Measurements from ENCODE around the gene GLI3. TPM values are rescaled to one million over a fixed set of nuclear protein-coding genes. Genes with fewer than 3 reads are reported as not detected.

The GLI3 gene
- total and polyA plus RNA-seq, 3 experiments from 2014 or later: 0.16 to 0.46 (median 0.44) TPM

DNA sequence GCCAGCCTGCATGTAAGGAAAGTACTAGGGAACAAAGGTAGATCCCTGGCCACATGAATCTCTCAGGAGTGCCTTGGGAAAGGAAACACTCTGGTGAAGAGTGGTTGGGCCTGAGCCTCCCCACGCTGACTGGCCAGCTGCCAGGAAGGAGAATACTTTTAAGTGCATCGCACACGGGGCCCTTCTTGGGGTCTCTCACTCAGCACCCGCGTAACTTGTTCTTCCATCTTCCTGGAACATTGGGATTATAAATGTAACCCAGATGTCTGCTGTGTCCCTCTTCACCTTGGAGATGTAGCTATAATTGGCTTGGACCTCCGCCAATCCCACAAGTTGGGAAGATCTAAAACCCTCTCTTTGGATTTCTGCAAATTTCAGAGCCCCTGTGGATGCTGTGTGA is 4.4 kb upstream of the GLI3 start:
- POLR2A ChIA-PET: no interaction called here
- Mint-ChIP-seq H3K4me1 (peaks cover 5 to 11% (median 8%) of the 10 kb centered on the region in 3 donors), H3K4me3 (no peak overlapping the region), H3K36me3 (no peaks in the 10 kb centered on the region), H3K27me3 (peaks cover 22 to 39% of the 10 kb centered on the region in 2 donors), H3K9me3 (peaks cover 0 to 4% (median 0%) of the 10 kb centered on the region in 5 donors), H3K27ac (no peak overlapping the region)
- H3K27me3 ChIP-seq (ENCODE audit: insufficient read depth, low read length, poor library complexity, severe bottlenecking): no peaks in the 10 kb centered on the region
- H3K36me3 ChIP-seq (ENCODE audit: insufficient read depth, low read length): no peaks in the 10 kb centered on the region
- CTCF ChIA-PET: no interaction called here
- no peaks in the 10 kb centered on the region for H3K4me1 ChIP-seq (ENCODE audit: insufficient read depth, low read length)
- DNase-seq: no peak
- no peaks in the 10 kb centered on the region for H3K9me3 ChIP-seq (ENCODE audit: low read length)
- H3K27ac ChIP-seq (ENCODE audit: low read depth, low read length): no peak overlapping the region
- H3K4me3 ChIP-seq (ENCODE audit: low read length): no peak overlapping the region

DNA sequence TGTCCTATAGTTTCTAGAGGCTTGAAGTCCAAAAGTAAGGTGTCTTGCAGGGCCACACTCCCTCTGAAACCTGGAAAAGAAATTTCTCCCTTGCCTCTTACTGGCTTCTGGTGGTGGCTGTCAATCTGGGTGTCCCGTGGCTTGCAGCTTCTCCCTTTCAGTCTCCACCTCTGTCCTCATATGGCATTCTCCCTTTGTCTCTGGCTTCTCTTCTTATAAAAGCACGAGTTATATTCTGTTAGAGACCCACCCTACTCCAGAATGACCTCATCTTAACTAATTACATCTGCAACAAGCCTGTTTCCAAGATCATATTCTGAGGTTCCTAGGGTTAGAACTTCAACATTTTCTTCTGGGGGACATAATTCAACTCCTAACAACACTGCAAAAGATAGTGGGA is 3.4 kb upstream of the GLI3 start:
- H3K9me3 ChIP-seq (ENCODE audit: low read length): no peaks in the 10 kb centered on the region
- POLR2A ChIA-PET: no interaction called here
- no peaks in the 10 kb centered on the region for H3K36me3 Mint-ChIP-seq

DNA sequence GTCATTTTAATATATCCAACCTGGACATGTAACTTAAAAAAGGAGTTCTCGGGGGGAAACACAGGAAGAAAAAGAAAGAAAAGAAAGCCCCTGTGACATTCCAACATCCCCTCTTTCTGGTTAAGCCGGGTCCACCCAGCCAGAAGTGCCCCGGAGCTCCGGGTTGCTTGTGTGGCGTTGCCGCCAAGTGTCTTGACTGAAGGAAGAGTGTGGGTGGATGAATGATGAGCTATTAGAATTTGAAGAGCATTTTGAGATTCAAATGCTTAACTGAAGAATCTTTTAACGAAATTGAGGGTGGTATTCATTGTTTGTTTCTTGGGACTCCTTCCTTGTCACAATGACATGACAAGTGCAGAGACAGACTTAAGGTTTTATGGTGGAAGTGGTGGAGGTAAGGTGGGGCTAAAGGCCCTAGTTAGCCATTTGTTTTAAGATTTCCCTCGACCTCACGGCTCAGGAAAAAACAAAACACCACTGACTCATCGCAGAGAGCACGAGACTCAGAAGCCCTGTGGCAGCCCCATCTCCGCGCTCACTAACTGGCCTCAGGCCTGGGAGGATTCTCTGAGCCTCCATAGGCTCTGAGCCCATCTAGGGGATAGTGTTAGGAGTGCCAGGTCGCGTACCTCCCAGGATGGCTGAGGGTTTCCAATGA is 1.8 kb upstream of the GLI3 start:
- no peaks in the 10 kb centered on the region for H3K27me3 ChIP-seq (ENCODE audit: insufficient read depth, low read length, poor library complexity, severe bottlenecking)
- peak overlapping the region; percentile 10 to 78 (median 70) for H3K4me3 Mint-ChIP-seq
- CTCF ChIA-PET: no interaction called here
- POLR2A ChIA-PET: no interaction called here
- H3K9me3 ChIP-seq (ENCODE audit: low read length): no peaks in the 10 kb centered on the region
- H3K4me3 ChIP-seq (ENCODE audit: low read length): no peak overlapping the region
- peak overlapping the region in 1 of 8 donors; percentile 29 for H3K27ac Mint-ChIP-seq
- H3K27ac ChIP-seq (ENCODE audit: low read depth, low read length): no peak overlapping the region
- H3K9me3 Mint-ChIP-seq: peaks cover 0 to 6% (median 0%) of the 10 kb centered on the region in 5 donors
- no peak for DNase-seq
- peaks cover 34 to 60% of the 10 kb centered on the region in 2 donors for H3K27me3 Mint-ChIP-seq
- no peaks in the 10 kb centered on the region for H3K36me3 ChIP-seq (ENCODE audit: insufficient read depth, low read length)
- H3K36me3 Mint-ChIP-seq: no peaks in the 10 kb centered on the region
- peaks cover 8 to 19% (median 10%) of the 10 kb centered on the region in 3 donors for H3K4me1 Mint-ChIP-seq
- no peaks in the 10 kb centered on the region for H3K4me1 ChIP-seq (ENCODE audit: insufficient read depth, low read length)

More for the DNA sequence above, 3.4 kb upstream of the GLI3 start:
- Mint-ChIP-seq H3K4me1 (peaks cover 8 to 19% (median 10%) of the 10 kb centered on the region in 3 donors), H3K9me3 (peaks cover 0 to 6% (median 0%) of the 10 kb centered on the region in 5 donors), H3K4me3 (no peak overlapping the region), H3K27me3 (peaks cover 30 to 47% of the 10 kb centered on the region in 2 donors), H3K27ac (no peak overlapping the region)
- Histone ChIP-seq H3K4me3 (ENCODE audit: low read length) (no peak overlapping the region), H3K27me3 (ENCODE audit: insufficient read depth, low read length, poor library complexity, severe bottlenecking) (no peaks in the 10 kb centered on the region), H3K27ac (ENCODE audit: low read depth, low read length) (no peak overlapping the region), H3K4me1 (ENCODE audit: insufficient read depth, low read length) (no peaks in the 10 kb centered on the region), H3K36me3 (ENCODE audit: insufficient read depth, low read length) (no peaks in the 10 kb centered on the region)
- DNase-seq: no peak
- CTCF ChIA-PET: no interaction called here

DNA sequence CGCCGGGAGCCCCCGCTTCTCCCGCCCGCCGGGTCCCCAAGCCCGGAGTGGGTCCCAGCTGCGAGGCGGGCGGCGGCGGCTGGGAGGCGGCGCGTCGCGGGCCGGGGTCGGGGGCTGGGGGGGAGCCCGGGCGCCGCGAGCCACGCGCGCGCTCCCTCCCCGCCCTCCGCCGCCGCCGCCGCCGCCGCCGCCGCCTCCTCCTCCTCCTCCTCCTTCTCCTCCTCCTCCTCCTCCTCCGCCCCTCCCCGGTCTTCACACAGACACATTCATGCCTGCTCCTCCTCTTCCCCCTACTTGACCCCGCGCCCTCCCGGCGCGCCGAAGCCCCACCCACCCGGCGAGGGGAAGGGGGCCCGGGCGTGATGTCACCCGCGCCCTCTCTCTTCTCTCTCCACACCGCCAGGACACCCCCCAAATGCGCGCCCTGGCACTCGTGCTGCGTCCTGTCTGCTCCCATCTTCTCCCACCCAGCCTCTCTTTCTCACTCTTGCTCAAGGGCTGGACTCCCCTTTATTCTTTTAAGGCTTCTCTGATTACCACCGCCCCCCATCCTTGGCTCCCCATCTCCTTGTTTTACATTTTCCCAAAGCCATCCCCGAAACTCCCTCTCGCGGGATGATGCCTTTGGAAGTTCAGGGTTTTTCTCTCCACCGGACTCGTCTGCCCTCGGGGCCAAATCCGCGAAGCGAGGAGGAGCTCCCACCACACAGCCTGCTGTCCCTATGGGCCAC is 967 bp upstream of the GLI3 start:
- Mint-ChIP-seq H3K9me3 (peaks cover 0 to 6% (median 0%) of the 10 kb centered on the region in 5 donors), H3K27me3 (peaks cover 34 to 66% of the 10 kb centered on the region in 2 donors), H3K27ac (peak overlapping the region in 1 of 8 donors; percentile 29), H3K36me3 (no peaks in the 10 kb centered on the region), H3K4me1 (peaks cover 8 to 19% (median 10%) of the 10 kb centered on the region in 3 donors), H3K4me3 (peak overlapping the region; percentile 54 to 78 (median 70))
- ChIA-PET CTCF (no interaction called here), POLR2A (no interaction called here)
- Histone ChIP-seq H3K4me3 (ENCODE audit: low read length) (no peak overlapping the region), H3K27ac (ENCODE audit: low read depth, low read length) (no peak overlapping the region), H3K9me3 (ENCODE audit: low read length) (no peaks in the 10 kb centered on the region), H3K27me3 (ENCODE audit: insufficient read depth, low read length, poor library complexity, severe bottlenecking) (no peaks in the 10 kb centered on the region), H3K4me1 (ENCODE audit: insufficient read depth, low read length) (no peaks in the 10 kb centered on the region), H3K36me3 (ENCODE audit: insufficient read depth, low read length) (no peaks in the 10 kb centered on the region)
- no peak for DNase-seq

DNA sequence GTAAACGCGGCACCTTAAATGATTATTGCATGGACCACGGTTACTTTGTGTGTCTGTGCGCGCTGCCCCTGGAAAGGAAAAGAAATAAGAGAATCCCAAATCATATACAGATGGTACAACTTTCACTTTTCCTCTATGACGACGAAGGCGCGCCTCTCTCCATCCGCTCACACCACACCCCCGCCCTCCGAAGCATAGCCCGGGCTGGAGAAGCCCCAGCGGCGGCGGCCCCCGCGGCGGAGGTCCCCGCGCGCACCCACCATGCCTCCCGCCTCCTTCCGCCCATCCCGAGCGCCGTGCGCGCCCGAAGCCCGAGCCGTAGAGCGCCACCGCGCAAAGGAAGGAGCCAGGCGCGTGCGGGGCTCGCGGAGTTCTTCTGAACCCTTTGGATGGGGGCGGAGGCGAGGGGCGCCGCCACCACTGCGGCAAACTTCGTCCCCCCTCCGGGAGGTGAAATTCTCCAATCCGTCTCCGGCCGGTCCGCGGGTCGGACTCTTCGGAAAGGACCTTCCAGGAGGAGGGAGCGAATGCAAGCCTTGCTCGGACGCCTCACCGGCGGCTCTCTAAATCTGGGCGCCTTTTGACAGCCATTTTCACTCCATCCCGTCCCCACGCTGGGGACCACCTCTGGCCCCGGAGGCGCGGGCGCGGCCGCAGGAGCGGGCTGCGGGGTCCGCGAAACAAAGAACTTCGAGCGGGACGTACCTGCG is 588 bp downstream of the GLI3 start:
- H3K36me3 Mint-ChIP-seq: no peaks in the 10 kb centered on the region
- Histone ChIP-seq H3K4me3 (ENCODE audit: low read length) (no peak overlapping the region), H3K36me3 (ENCODE audit: insufficient read depth, low read length) (no peaks in the 10 kb centered on the region), H3K4me1 (ENCODE audit: insufficient read depth, low read length) (no peaks in the 10 kb centered on the region), H3K9me3 (ENCODE audit: low read length) (no peaks in the 10 kb centered on the region), H3K27me3 (ENCODE audit: insufficient read depth, low read length, poor library complexity, severe bottlenecking) (no peaks in the 10 kb centered on the region), H3K27ac (ENCODE audit: low read depth, low read length) (no peak overlapping the region)
- ChIA-PET CTCF (no interaction called here), POLR2A (no interaction called here)
- H3K27me3 Mint-ChIP-seq: peaks cover 34 to 68% of the 10 kb centered on the region in 2 donors
- H3K4me1 Mint-ChIP-seq: peaks cover 8 to 19% (median 10%) of the 10 kb centered on the region in 3 donors
- peak overlapping the region in 6 of 7 donors; percentile 27 to 73 (median 40) for H3K4me3 Mint-ChIP-seq
- no peak overlapping the region for H3K27ac Mint-ChIP-seq
- no peak for DNase-seq
- peaks cover 0 to 6% (median 0%) of the 10 kb centered on the region in 5 donors for H3K9me3 Mint-ChIP-seq

DNA sequence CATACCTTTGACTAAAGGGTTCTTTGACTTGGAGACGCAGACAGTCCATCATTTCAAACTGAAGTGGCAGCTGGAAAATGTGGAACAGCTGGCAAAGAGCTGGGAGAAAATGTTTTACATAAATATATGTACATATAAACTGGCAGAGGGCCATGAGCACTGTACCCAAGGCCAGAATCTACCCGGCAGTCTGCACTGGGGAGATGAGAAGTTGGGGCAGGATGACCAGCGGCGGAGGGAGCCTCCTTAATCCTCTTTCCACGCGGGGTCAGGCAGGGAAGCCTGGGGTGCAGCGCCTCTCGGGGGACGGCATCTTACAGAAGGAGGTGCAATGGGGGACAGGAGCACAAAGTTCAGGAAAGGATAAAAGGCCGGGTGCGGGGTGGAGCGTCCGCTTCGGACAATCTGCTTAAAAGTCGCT is 1.3 kb downstream of the GLI3 start:
- no peaks in the 10 kb centered on the region for H3K36me3 ChIP-seq (ENCODE audit: insufficient read depth, low read length)
- no peak overlapping the region for H3K4me3 ChIP-seq (ENCODE audit: low read length)
- H3K27me3 ChIP-seq (ENCODE audit: insufficient read depth, low read length, poor library complexity, severe bottlenecking): no peaks in the 10 kb centered on the region
- no peaks in the 10 kb centered on the region for H3K9me3 ChIP-seq (ENCODE audit: low read length)
- H3K36me3 Mint-ChIP-seq: no peaks in the 10 kb centered on the region
- H3K4me1 Mint-ChIP-seq: peaks cover 8 to 19% (median 10%) of the 10 kb centered on the region in 3 donors
- H3K27ac Mint-ChIP-seq: no peak overlapping the region
- peaks cover 0 to 6% (median 0%) of the 10 kb centered on the region in 5 donors for H3K9me3 Mint-ChIP-seq
- ChIA-PET POLR2A (no interaction called here), CTCF (no interaction called here)
- H3K4me1 ChIP-seq (ENCODE audit: insufficient read depth, low read length): no peaks in the 10 kb centered on the region
- DNase-seq: no peak
- H3K4me3 Mint-ChIP-seq: peak overlapping the region in 5 of 7 donors; percentile 19 to 73 (median 29)
- H3K27ac ChIP-seq (ENCODE audit: low read depth, low read length): no peak overlapping the region
- peaks cover 36 to 69% of the 10 kb centered on the region in 2 donors for H3K27me3 Mint-ChIP-seq

DNA sequence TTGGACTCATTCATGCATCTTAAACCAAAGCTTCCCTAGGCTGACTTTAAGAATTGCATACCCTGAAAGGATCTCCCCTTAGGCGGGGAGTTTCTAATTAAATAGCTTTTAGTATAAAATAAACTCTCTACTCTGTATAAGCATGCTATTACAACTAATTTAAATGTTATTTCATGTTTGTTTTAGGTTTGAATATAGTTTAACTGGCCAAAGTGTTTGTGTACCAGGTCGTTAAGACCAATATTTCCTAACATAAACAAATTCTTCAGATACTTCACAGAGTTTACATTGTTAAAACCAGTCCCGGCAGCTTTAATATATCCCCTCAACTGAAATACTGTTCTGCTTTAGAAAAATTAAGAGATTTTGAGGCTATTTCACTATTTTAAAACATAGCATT is 2.3 kb downstream of the GLI3 start:
- H3K27ac ChIP-seq (ENCODE audit: low read depth, low read length): no peak overlapping the region
- H3K4me1 Mint-ChIP-seq: peaks cover 8 to 19% (median 10%) of the 10 kb centered on the region in 3 donors
- H3K9me3 Mint-ChIP-seq: peaks cover 0 to 6% (median 0%) of the 10 kb centered on the region in 5 donors
- H3K9me3 ChIP-seq (ENCODE audit: low read length): no peaks in the 10 kb centered on the region
- POLR2A ChIA-PET: no interaction called here
- H3K27me3 ChIP-seq (ENCODE audit: insufficient read depth, low read length, poor library complexity, severe bottlenecking): no peaks in the 10 kb centered on the region
- peaks cover 28 to 68% of the 10 kb centered on the region in 2 donors for H3K27me3 Mint-ChIP-seq
- no peaks in the 10 kb centered on the region for H3K4me1 ChIP-seq (ENCODE audit: insufficient read depth, low read length)
- no peaks in the 10 kb centered on the region for H3K36me3 ChIP-seq (ENCODE audit: insufficient read depth, low read length)
- DNase-seq: no peak
- no peak overlapping the region for H3K27ac Mint-ChIP-seq
- H3K4me3 Mint-ChIP-seq: no peak overlapping the region
- H3K4me3 ChIP-seq (ENCODE audit: low read length): no peak overlapping the region
- CTCF ChIA-PET: no interaction called here
- H3K36me3 Mint-ChIP-seq: no peaks in the 10 kb centered on the region

All from CD8-positive, alpha-beta memory T cell (primary cell).